ENCODE measurements around the gene TGFA.
"Not testable (repeated sequence)": the region's sequence is repeated elsewhere in the genome, so short reads cannot be mapped to it uniquely, and the experiment has no call there.

The TGFA gene

DNA sequence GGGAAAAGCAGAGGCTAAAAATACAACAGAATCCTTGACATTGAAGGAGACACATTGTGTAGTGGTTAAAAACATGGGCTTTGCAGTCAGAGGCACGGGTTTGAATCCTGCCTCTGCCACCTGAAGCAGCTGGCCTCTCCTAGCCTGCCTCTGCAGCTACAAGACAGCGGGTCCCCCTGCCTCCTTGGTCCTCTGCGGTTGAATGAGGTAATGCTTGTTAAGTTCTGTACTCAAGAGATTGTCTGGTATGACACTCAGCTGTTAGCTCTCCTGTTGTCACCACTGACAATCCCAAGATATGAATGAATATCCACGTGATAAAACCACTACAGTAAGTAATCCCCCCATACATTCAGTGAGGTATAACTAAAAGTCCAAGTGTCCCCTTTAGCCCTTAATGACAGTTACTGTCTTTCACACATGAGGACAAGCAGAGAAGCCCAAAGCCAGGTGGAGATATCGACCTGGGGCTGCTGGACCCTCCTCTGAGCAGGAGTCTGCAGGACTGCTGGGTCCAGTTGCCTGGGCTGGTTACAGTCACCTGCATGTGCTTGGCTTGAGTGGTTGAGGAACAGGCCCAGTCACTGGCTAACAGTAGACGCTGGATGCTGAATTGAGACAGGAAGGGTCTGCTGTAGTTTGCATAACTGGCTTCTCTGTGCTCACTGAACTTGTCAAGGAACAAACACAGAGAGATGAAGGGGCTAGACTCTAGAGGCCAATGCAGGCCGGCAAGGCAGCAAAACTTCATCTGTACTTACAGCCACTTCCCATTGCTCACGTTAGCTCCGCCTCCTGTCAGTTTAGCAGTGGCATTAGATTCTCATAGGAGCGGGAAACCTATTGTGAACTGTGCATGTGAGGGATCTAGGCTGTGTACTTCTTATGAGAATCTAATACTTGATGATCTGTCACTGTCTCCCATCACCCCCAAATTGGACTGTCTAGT is 85.5 kb downstream of the TGFA start:
- no peak overlapping the region for H3K4me3 ChIP-seq (replicated peaks in 1 of 2; ENCODE audit: low read depth in 2 of 2, low read length in 2 of 2)
- TF ChIP-seq, protein P1, sequence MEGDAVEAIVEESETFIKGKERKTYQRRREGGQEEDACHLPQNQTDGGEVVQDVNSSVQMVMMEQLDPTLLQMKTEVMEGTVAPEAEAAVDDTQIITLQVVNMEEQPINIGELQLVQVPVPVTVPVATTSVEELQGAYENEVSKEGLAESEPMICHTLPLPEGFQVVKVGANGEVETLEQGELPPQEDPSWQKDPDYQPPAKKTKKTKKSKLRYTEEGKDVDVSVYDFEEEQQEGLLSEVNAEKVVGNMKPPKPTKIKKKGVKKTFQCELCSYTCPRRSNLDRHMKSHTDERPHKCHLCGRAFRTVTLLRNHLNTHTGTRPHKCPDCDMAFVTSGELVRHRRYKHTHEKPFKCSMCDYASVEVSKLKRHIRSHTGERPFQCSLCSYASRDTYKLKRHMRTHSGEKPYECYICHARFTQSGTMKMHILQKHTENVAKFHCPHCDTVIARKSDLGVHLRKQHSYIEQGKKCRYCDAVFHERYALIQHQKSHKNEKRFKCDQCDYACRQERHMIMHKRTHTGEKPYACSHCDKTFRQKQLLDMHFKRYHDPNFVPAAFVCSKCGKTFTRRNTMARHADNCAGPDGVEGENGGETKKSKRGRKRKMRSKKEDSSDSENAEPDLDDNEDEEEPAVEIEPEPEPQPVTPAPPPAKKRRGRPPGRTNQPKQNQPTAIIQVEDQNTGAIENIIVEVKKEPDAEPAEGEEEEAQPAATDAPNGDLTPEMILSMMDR (IDR thresholded peaks at IDR 0.05; ENCODE audit: low read depth, low read length) = no peak
- no peak for DNase-seq (ENCODE audit: low read depth in 2 of 2)

DNA sequence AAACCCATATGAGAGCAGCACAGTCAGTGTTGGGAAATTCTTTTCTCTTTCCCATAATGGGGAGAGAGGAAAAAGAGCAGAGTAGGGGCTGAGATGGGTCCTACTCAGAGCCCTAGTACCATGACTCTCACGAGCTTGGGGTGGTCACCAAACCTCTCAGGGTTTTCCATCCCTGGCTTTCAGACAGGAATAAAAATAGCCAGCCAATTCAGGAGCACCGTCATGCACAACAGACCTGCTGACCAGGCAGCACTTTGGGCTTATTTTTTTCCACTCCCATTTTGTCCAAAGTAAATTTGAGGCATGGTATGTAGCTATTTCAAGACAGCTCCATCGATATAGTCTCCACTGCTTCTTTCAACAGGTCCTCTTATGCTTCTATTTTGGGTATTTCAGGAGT is 86.4 kb downstream of the TGFA start:
- TF ChIP-seq, protein P1 (IDR thresholded peaks at IDR 0.05; ENCODE audit: low read depth, low read length) = no peak
- no peak for DNase-seq (ENCODE audit: low read depth in 2 of 2)
- no peak overlapping the region for H3K4me3 ChIP-seq (replicated peaks in 1 of 2; ENCODE audit: low read depth in 2 of 2, low read length in 2 of 2)

DNA sequence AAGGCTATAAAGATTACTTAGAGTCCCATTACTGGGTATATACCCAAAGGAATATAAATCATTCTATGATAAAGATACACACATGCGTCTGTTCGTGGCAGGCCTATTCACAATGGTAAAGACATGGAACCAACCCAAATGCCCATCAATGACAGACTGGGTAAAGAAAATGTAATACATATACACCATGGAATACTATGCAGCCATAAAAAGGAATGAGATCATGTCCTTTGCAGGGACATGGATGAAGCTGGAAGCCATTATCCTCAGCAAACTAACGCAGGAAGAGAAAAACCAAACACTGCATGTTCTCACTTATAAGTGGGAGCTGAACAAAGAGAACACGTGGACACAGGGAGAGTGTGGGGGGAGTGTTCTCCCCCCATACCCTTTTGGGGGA is 87.0 kb downstream of the TGFA start:
- not testable (repeated sequence) for DNase-seq (ENCODE audit: low read depth in 2 of 2); H3K4me3 ChIP-seq (replicated peaks in 1 of 2; ENCODE audit: low read depth in 2 of 2, low read length in 2 of 2)

DNA sequence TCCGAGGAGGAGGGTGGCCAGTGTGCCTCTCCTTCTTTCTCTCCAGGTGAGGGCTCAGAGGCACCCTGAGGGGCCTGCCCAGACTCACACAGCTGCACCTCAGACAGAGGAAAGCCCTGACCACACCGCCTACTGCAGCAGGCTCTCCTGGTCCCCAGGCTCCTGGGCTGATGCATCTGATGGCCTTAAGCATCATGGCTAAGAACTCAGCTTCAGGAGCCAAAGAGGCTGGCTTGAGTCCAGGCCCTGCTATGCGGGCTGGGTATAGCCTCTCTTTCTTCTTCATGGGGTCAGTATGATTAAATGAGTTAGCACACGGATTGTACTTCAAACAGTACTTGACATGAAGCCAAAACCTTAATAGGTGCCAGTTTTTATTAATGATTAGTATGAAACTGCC is 89.6 kb downstream of the TGFA start:
- TF ChIP-seq, protein P1 (IDR thresholded peaks at IDR 0.05; ENCODE audit: low read depth, low read length) = no peak
- no peak overlapping the region for H3K4me3 ChIP-seq (replicated peaks in 1 of 2; ENCODE audit: low read depth in 2 of 2, low read length in 2 of 2)
- no peak for DNase-seq (ENCODE audit: low read depth in 2 of 2)

DNA sequence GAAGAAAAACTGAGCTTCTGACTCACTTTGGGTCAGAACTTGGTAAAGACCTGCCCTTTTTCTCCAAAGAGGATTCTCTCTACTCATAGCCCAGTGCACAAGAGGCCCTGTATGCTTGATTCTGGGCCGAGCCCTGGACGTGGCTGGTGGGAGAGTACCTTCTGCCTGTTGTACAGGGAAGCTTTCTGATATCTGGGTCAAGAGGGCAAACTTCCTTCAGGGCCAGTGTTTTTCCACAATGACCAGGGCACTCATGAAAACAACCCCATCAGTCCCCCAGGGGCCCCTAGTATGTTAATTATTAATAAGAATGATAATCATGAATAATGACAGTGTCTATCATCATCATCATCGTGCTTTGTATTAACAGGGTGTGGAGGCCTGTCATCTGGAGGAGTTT is 90.0 kb downstream of the TGFA start:
- DNase-seq (ENCODE audit: low read depth in 2 of 2) = no peak
- TF ChIP-seq, protein P1 (IDR thresholded peaks at IDR 0.05; ENCODE audit: low read depth, low read length) = no peak
- H3K4me3 ChIP-seq (replicated peaks in 1 of 2; ENCODE audit: low read depth in 2 of 2, low read length in 2 of 2) = no peak overlapping the region

DNA sequence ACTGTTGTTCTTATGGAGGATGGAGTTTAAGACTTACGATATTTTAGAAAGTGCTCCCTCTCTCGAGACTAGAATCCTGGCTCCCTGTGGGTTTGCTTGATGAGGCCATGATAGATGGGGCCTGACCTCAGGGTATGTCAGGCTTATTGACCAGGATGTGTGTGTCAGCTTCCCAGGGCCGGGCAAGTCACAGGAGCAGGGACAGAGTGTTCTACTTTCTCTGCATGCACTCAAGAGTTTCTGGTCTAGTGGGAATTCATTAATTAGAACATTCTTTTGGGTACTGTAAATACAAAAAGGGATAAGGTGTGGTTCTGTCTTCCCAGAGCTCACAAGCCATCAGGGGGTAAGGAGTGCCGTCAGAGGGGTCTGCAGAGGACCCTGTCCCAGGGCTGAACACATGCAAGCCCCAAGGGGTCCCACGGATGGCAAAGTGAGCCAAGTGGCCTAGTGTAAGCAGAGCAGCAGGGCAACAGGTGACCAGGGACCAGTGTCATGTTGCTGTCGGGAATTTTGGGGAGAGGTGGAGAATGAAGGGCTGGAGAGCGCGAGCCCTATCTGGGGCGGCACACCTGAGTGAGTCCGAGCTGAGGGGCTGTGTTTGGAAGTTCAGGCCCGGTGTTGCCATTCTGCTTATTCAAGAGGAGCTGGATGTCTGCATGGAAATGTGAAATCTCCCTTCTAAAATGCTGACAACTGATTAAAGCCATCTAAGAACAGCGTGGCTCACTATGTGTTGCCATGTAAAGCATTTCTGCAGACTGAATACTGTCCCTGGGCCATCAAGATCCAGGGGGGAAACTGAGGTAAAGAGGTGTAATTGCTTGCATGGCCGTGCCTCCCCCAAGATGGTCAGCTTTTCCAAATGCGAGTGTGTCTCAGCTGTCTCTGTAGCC is 91.4 kb downstream of the TGFA start:
- TF ChIP-seq, protein P1 (IDR thresholded peaks at IDR 0.05; ENCODE audit: low read depth, low read length) = no peak
- DNase-seq (ENCODE audit: low read depth in 2 of 2) = no peak
- H3K4me3 ChIP-seq (replicated peaks in 1 of 2; ENCODE audit: low read depth in 2 of 2, low read length in 2 of 2) = no peak overlapping the region

DNA sequence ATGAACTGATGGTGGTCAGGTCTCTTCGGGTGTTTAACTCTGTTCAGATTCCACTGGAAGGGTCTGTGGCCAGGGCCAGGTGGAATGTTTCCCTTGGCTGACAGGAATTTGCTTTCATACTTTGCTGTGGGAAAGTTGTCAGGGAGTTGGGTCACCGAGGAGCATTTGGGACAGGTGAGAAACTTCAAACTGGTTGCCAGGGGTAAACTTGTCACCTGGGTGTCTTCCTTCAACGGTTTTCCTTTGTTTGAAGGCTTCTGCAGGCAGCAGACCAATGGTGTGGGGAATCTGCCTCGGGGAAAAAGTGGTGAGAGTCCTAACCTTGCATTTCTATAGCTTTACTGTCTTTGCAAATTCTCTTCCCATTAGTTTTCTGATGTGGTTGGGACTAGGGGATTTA is 92.2 kb downstream of the TGFA start:
- no peak for DNase-seq (ENCODE audit: low read depth in 2 of 2)
- H3K4me3 ChIP-seq (replicated peaks in 1 of 2; ENCODE audit: low read depth in 2 of 2, low read length in 2 of 2) = no peak overlapping the region
- TF ChIP-seq, protein P1 (IDR thresholded peaks at IDR 0.05; ENCODE audit: low read depth, low read length) = no peak
